Ectodermal cell (in vitro differentiated cells): Measurements from ENCODE around the gene MBOAT7. TPM values are rescaled to one million over a fixed set of nuclear protein-coding genes. Genes with fewer than 3 reads are reported as not detected.
"Not testable (repeated sequence)": the region's sequence is repeated elsewhere in the genome, so short reads cannot be mapped to it uniquely, and the experiment has no call there.

ENCODE experiments used
- H3K27ac ChIP-seq: 2 replicates; pipeline ENCODE4 v1.7.0; 2013; ENCODE audit warnings: mild to moderate bottlenecking, low read depth, low read length; ENCODE audit not compliant: insufficient read depth, poor library complexity, severe bottlenecking
- H3K27me3 ChIP-seq: 2 replicates; pipeline ENCODE4 v1.7.0; 2013; ENCODE audit warnings: mild to moderate bottlenecking, low read length; ENCODE audit not compliant: insufficient read depth, control insufficient read depth, poor library complexity, severe bottlenecking
- H3K36me3 ChIP-seq: one replicate; pipeline ENCODE4 v1.7.0; 2013; ENCODE audit warnings: low read length; ENCODE audit not compliant: control insufficient read depth, insufficient read depth
- H3K4me1 ChIP-seq: one replicate; pipeline ENCODE4 v1.7.0; 2013; ENCODE audit warnings: low read length; ENCODE audit not compliant: control insufficient read depth, insufficient read depth
- H3K4me3 ChIP-seq: 2 replicates; pipeline ENCODE4 v1.7.0; 2013; ENCODE audit warnings: low read depth, low read length, control low read depth; ENCODE audit not compliant: insufficient read depth
- H3K9me3 ChIP-seq: 2 replicates; pipeline ENCODE4 v1.7.0; 2013; ENCODE audit warnings: mild to moderate bottlenecking, low read length, moderate library complexity; ENCODE audit not compliant: control insufficient read depth
- WGBS, 2 experiments: methylation state at CpG; one replicate each; pipeline ENCODE4 v1.1.7; 2013; ENCODE audit warnings: missing lambda C conversion rate in 2 of 2; 5-methylcytosine and 5-hydroxymethylcytosine counted together
- polyA plus RNA-seq, 4 experiments: library from polyadenylated mRNA; stranded (reverse); fragments of 50-300 nt; gene quantifications; one replicate each; pipeline ENCODE4 v1.2.3, GENCODE V29; 2013

The MBOAT7 gene
- 116 TPM for polyA plus RNA-seq (2013, experiment 1 of 4)
- 120 TPM for polyA plus RNA-seq (2013, experiment 2 of 4)
- polyA plus RNA-seq (2013, experiment 3 of 4), result 98.3 TPM
- 107 TPM for polyA plus RNA-seq (2013, experiment 4 of 4)

GRCh38 chr19:54189145-54189734 is at the start of gene MBOAT7:
Gene MBOAT7 (minus strand): TSS chr19:54189580. CDS start chr19:54188508, 1,072 bp downstream.
- 0% methylated on average over 64 of the region's 64 CpGs for WGBS, 2 experiments
- Histone ChIP-seq H3K4me1 (peaks cover 9% of the 10 kb centered on the region), H3K9me3 (no peaks in the 10 kb centered on the region), H3K27me3 (no peaks in the 10 kb centered on the region), H3K4me3 (peak within 1 kb of the TSS; percentile 83), H3K36me3 (peaks cover 19% of the 10 kb centered on the region), H3K27ac (peak within 1 kb of the TSS; percentile 99)

- Histone ChIP-seq H3K4me1 (no peaks in the 10 kb centered on the region), H3K9me3 (no peaks in the 10 kb centered on the region), H3K36me3 (no peaks in the 10 kb centered on the region), H3K4me3 (no peak overlapping the region), H3K27me3 (peaks cover 9% of the 10 kb centered on the region), H3K27ac (no peak overlapping the region)
- 76 to 80% methylated on average over 5 of the region's 5 CpGs for WGBS, 2 experiments
Observed at GRCh38 chr19:54233941-54234340, 44.6 kb upstream of the MBOAT7 start.

- no peak overlapping the region for H3K27ac ChIP-seq
- no peaks in the 10 kb centered on the region for H3K36me3 ChIP-seq
- H3K4me3 ChIP-seq, result no peak overlapping the region
- no peaks in the 10 kb centered on the region for H3K9me3 ChIP-seq
- no peaks in the 10 kb centered on the region for H3K4me1 ChIP-seq
- peaks cover 9% of the 10 kb centered on the region for H3K27me3 ChIP-seq
- 25% methylated on average over 19 of the region's 21 CpGs for whole genome bisulfite sequencing, 2 experiments
Observed at GRCh38 chr19:54231077-54231931, 41.9 kb upstream of the MBOAT7 start.

GRCh38 chr19:54230031-54230430 is 40.7 kb upstream of the MBOAT7 start:
- H3K4me3 ChIP-seq, result no peak overlapping the region
- H3K36me3 ChIP-seq, result no peaks in the 10 kb centered on the region
- no peaks in the 10 kb centered on the region for H3K9me3 ChIP-seq
- H3K27me3 ChIP-seq, result peaks cover 9% of the 10 kb centered on the region
- H3K27ac ChIP-seq, result no peak overlapping the region
- H3K4me1 ChIP-seq, result no peaks in the 10 kb centered on the region
- WGBS, 2 experiments, result 87 to 91% methylated on average over 7 of the region's 7 CpGs

- WGBS, 2 experiments, result 91 to 92% methylated on average over 8 of the region's 8 CpGs
- Histone ChIP-seq H3K27me3 (peaks cover 9% of the 10 kb centered on the region), H3K27ac (no peak overlapping the region), H3K4me3 (no peak overlapping the region), H3K9me3 (no peaks in the 10 kb centered on the region), H3K36me3 (no peaks in the 10 kb centered on the region), H3K4me1 (no peaks in the 10 kb centered on the region)
Observed at GRCh38 chr19:54229146-54229545, 39.8 kb upstream of the MBOAT7 start.

- 84 to 89% methylated on average over 10 of the region's 10 CpGs for WGBS, 2 experiments
- H3K4me1 ChIP-seq, H3K36me3 ChIP-seq, H3K9me3 ChIP-seq, H3K4me3 ChIP-seq, H3K27ac ChIP-seq, H3K27me3 ChIP-seq: not testable (repeated sequence)
Observed at GRCh38 chr19:54224619-54225018, 35.2 kb upstream of the MBOAT7 start.

- H3K36me3 ChIP-seq, H3K4me1 ChIP-seq, H3K4me3 ChIP-seq, H3K27me3 ChIP-seq, H3K27ac ChIP-seq, H3K9me3 ChIP-seq: not testable (repeated sequence)
- WGBS, 2 experiments, result 77 to 83% methylated on average over 5 of the region's 5 CpGs
Observed at GRCh38 chr19:54223937-54224281, 34.5 kb upstream of the MBOAT7 start.

GRCh38 chr19:54223277-54223936 is 34.0 kb upstream of the MBOAT7 start:
- not testable (repeated sequence) for H3K4me1 ChIP-seq, H3K27ac ChIP-seq, H3K27me3 ChIP-seq, H3K9me3 ChIP-seq, H3K4me3 ChIP-seq, H3K36me3 ChIP-seq
- 74 to 82% methylated on average over 14 of the region's 14 CpGs for WGBS, 2 experiments

- not testable (repeated sequence) for H3K4me1 ChIP-seq, H3K27ac ChIP-seq, H3K9me3 ChIP-seq, H3K36me3 ChIP-seq, H3K4me3 ChIP-seq, H3K27me3 ChIP-seq
- WGBS, 2 experiments, result 83 to 87% methylated on average over 14 to 15 of the region's 16 CpGs
Observed at GRCh38 chr19:54222474-54223276, 33.3 kb upstream of the MBOAT7 start, which contains the start of gene LILRB3. Gene LILRB3 (minus strand): TSS chr19:54223007. CDS start chr19:54222976, 31 bp downstream.
